ENCODE results near the gene GATM.

Gene GATM

DNA sequence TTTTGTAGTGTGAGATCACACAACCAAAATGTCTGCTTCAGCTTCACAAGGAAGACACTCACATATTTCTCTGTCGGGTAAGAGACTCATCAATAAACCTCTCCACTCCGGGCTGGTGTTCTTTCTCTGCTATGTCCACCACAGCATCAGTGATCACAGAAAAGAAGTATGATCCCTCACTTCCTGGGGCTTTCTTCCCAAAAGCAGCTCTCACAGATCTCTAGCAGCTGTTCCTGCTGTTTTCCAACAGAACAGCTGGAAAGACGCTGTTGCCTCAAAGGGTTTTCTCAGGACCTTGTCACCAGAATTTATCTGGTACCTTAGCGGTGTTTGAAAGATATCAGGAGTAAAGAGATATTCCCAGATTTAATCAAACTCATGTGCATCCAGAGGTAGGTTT is 46.4 kb downstream of the GATM start:
- no peak overlapping the region for H3K4me3 ChIP-seq (replicated peaks in 1 of 2; ENCODE audit: low read depth in 2 of 2, low read length in 2 of 2)
- TF ChIP-seq, protein P1, sequence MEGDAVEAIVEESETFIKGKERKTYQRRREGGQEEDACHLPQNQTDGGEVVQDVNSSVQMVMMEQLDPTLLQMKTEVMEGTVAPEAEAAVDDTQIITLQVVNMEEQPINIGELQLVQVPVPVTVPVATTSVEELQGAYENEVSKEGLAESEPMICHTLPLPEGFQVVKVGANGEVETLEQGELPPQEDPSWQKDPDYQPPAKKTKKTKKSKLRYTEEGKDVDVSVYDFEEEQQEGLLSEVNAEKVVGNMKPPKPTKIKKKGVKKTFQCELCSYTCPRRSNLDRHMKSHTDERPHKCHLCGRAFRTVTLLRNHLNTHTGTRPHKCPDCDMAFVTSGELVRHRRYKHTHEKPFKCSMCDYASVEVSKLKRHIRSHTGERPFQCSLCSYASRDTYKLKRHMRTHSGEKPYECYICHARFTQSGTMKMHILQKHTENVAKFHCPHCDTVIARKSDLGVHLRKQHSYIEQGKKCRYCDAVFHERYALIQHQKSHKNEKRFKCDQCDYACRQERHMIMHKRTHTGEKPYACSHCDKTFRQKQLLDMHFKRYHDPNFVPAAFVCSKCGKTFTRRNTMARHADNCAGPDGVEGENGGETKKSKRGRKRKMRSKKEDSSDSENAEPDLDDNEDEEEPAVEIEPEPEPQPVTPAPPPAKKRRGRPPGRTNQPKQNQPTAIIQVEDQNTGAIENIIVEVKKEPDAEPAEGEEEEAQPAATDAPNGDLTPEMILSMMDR (IDR thresholded peaks at IDR 0.05; ENCODE audit: low read depth, low read length), result no peak

DNA sequence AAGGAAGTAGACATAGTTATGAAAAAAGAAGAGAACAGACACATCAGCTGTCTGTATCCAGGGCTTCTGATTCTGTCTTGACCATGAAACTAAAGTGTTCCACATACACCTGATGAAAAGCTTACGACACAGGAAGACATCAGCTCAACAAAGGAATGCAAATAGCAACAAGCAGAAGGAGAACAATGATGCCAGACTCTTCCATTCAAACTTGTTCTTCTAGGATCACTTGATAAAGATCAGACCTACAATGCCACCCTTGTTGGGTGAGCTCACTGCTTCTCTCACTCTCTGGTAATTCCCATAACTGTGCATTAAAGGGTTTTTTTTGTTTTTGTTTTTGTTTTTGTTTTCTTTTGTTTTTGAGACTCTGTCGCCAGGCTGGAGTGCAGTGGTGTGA is 49.7 kb downstream of the GATM start:
- no peak for DNase-seq (ENCODE audit: low read depth in 2 of 2)
- no peak overlapping the region for H3K4me3 ChIP-seq (replicated peaks in 1 of 2; ENCODE audit: low read depth in 2 of 2, low read length in 2 of 2)
- TF ChIP-seq, protein P1 (IDR thresholded peaks at IDR 0.05; ENCODE audit: low read depth, low read length), result no peak

More for the DNA sequence above, 46.4 kb downstream of the GATM start:
- DNase-seq (ENCODE audit: low read depth in 2 of 2), result no peak

DNA sequence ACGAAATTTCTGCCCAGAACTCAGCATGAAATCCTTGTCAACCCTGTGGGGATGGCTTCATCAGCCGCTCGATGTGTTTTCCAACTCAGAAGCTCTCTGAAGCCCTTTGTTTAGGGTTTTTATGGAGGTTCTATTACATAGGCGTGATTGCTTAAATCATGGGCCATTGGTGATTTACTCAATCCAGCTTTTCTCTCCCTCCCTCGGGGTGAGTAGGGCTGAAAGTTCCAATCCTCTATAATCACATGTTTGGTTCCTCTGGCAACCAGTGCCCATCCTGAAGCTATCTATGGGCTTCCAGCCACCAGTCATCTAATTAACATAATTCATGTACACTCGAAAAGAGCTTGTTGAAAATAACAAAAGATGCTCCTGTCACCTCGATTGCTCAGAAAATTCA is 51.6 kb downstream of the GATM start:
- no peak for DNase-seq (ENCODE audit: low read depth in 2 of 2)
- no peak overlapping the region for H3K4me3 ChIP-seq (replicated peaks in 1 of 2; ENCODE audit: low read depth in 2 of 2, low read length in 2 of 2)
- TF ChIP-seq, protein P1 (IDR thresholded peaks at IDR 0.05; ENCODE audit: low read depth, low read length), result no peak

DNA sequence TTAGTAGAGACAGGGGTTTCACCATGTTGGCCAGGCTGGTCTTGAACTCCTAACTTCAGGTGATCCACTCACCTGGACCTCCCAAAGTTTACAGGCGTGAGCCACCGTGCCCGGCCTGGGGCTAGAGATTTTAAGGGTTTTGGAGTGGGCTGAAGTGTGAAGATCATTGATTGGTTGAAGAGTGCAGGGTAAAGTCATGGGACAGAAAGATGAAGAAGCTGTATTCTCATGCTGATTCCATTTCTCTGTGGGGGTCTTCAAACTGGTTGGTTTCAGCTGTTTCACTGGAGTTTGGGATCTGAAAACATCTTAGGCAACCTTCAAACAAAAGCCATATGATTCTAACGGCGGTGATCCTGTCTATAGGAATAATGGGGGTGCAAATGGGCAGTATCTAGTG is 52.1 kb downstream of the GATM start:
- TF ChIP-seq, protein P1 (IDR thresholded peaks at IDR 0.05; ENCODE audit: low read depth, low read length), result no peak
- no peak for DNase-seq (ENCODE audit: low read depth in 2 of 2)
- no peak overlapping the region for H3K4me3 ChIP-seq (replicated peaks in 1 of 2; ENCODE audit: low read depth in 2 of 2, low read length in 2 of 2)

DNA sequence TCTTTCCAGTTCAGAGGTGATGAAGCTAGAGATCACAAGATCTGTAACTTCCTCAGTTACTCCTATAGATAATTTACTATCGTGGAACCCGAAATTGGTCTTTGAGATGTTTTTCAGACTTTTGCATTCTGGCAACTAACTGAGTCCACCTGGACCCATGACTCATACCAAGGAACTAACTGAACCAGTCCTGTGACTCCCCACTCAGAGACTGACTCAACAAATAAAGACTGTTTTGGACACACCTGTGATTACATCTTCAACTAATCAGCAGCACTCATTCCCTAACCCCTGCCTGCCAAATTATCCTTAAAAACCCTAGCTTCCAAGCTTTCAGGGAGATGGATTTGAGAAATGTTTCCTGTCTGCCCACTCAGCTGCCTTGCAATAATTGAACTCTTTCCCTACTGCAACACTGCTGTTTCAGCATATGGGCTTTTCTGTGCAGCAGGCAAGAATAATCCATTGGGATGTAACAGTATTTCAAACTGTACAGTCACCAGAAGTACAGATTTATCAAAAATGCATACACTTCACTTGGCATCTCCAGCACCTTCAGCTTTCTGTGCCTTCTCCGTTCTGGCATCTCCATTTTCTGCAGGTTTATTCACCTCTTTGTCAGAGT is 57.7 kb downstream of the GATM start:
- TF ChIP-seq, protein P1 (IDR thresholded peaks at IDR 0.05; ENCODE audit: low read depth, low read length), result no peak
- DNase-seq (ENCODE audit: low read depth in 2 of 2), result no peak
- no peak overlapping the region for H3K4me3 ChIP-seq (replicated peaks in 1 of 2; ENCODE audit: low read depth in 2 of 2, low read length in 2 of 2)

DNA sequence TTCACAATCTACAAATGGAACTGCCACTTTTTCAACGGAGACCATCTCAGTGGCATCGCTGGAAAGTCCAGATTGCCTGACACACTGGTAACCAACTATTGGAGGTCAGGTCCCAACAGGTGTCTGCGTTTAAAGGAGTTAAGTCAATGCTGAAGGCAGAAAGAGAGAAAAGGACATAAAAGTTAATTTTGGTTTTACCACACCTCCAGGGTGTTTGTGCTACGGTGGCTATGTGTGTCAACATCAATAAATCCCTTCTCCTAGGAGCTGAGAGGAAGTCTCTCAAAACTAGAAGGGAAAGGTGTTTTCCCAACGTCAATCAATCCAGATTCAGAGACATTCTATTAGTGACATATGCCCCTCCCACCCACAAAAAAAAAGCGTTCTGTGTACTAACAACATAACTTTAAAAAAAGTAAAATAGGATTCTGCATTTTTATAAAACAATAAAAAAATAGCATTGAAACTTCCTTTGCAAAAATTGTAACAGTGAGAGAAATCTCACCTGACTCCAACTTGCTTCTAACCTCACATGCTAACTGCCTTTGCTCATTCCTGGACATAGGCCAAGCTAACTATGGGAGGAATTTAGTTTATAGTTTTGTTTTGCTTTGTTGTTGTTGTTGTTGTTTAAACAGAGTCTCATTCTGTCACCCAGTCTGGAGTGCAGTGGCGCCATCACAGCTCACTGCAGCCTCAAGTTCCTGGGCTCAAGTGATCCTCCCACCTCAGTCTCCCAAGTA is 58.7 kb downstream of the GATM start:
- H3K4me3 ChIP-seq (replicated peaks in 1 of 2; ENCODE audit: low read depth in 2 of 2, low read length in 2 of 2), result no peak overlapping the region
- TF ChIP-seq, protein P1 (IDR thresholded peaks at IDR 0.05; ENCODE audit: low read depth, low read length), result no peak
- no peak for DNase-seq (ENCODE audit: low read depth in 2 of 2)
